HG02642 (cell line): Measurements from ENCODE around the gene ENDOG.
"Not testable (repeated sequence)": the region's sequence is repeated elsewhere in the genome, so short reads cannot be mapped to it uniquely, and the experiment has no call there.

Source experiments
- ATAC-seq: cut with Tn5 transposase; IDR thresholded peaks from one replicate; pipeline ENCODE4 v1.9.1; 2021; ENCODE audit warnings: mild to moderate bottlenecking; ENCODE audit not compliant: unreplicated experiment, poor library complexity

The ENDOG gene

DNA sequence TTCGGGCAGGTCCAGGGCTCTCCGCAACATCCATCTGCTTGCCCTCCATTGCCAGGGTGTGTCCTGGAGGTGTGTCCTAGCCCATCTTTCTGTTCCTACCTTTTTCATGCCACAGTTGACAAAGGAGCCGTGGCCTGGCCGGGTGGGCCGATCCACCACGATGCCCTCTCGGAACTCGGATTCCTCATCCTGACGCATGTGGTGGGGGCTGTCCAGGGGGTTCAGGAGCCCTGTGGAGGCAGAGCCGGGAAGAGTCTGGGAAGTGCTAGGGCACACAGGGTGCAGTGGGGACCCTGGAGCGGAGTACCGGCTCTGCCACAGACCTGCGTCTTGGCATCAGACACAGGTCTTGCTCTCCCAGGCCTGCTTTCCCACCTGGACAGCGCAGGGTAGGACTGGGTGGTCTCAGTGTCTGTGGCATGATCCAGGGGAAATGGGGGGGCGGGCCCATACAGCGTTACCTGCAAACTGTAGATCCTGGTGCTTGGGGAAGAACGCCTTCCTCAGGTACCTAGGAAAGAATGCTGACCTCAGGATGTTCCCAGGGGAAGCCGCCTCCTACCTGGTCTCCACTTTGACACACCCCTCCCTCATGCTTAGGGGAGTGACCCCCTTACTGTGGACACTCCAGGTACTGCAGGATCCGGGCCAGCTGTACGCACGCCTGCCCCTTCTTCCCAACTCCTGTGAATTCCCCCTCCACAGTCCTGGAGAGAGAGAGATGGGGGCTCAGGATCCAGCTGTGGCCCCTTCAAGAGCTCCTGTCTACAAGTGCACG lies 7.8 kb downstream of the ENDOG start:
- ATAC-seq, result no peak

DNA sequence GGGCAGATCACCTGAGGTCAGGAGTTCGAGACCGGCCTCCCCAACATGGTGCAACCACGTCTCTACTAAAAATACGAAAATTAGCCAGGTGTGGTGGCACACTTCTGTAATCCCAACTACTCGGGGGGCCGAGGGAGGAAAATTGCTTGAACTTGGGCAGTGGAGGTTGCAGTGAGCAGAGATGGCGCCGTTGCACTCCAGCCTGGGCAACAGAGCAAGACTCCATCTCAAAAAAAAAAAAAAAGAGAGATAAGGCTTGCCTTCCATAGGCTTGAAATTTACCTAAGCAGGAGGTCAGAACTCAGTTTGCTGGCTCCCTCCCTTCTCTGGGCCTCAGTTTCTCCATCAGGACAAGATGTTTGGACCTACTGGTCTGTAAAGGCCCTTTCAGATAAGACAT lies 10.0 kb downstream of the ENDOG start:
- ATAC-seq, result no peak

DNA sequence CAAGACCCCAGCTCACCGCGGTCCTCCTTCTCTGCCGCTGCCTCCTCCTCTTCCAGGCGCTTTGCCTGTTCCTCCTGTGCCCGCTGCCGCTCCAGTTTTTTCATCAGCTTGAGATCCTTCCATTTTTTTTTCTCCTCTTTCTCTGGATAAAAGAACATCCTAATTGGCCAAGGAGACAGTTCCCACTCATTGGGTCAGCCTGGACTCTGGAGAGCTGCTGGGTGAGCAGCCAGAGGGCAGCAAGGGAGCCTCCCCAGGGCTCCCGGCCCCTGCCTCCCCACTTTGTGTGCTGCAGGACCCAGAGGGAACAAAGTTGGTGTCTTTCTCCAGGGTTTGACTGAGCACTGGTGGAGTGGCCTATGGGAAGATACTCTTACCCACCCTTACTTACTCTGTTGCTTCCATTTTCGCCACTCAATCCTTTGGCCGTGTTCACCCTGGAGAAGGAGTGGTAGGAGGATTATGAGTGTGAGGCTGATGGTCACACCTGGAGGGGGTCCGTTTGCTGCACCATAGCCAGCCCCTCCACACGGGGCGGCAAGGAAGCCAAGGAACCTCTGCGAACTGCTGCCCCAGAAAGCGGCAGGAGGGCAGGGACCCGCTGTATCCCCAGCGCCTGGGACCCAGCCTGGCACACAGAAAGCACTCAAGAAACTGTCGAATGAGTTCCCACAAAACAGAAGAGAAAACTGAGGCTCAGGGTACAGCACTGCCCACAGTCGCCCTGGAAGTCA lies 10.6 kb downstream of the ENDOG start:
- peak; percentile 5 for ATAC-seq

DNA sequence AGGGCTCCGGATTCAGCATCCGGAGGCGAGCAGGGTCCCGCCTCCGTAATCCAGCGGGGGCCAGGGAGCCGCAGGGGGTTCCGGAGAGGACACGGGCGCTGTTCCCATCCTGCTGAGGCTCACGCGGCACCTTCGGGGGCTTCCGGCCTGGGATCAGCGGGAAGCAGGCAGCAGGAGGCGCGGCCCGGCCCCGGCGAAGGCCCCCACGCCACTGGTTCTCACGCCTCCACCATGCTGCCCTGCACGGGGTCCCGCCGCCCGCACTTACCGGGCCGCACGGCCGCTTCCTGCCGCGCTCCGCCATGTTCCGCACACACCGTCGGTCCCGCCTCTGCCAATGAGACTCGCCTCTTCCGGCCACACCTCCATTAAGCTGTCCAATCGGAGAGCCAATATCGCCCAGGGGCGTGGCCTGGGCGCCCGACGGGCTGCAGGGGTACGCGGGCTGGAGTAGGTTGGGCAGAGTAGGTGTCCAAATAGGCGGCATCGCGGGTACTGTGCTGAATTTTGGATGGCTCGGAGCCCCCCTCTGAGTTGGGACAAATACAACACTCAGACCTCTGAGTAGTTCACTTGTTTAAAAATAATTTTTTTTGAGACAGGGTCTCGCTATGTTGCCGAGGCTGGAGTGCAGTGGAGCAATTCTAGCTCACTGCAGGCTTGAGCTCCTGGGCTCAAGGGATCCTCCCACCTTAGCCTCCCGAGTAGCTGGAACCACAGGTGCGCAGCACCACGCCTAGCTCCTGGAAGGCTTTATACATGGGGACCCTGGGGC lies 11.4 kb downstream of the ENDOG start, which contains the start of gene SPOUT1:
Gene SPOUT1, minus strand, starts transcription at position 318 of the 775 bp plus-strand sequence. Its CDS starts 14 bp downstream, at position 304.
- ATAC-seq, result peak; percentile 97

GRCh38 chr9:128833696-128834095 lies 15.4 kb downstream of the ENDOG start:
- no peak for ATAC-seq

DNA sequence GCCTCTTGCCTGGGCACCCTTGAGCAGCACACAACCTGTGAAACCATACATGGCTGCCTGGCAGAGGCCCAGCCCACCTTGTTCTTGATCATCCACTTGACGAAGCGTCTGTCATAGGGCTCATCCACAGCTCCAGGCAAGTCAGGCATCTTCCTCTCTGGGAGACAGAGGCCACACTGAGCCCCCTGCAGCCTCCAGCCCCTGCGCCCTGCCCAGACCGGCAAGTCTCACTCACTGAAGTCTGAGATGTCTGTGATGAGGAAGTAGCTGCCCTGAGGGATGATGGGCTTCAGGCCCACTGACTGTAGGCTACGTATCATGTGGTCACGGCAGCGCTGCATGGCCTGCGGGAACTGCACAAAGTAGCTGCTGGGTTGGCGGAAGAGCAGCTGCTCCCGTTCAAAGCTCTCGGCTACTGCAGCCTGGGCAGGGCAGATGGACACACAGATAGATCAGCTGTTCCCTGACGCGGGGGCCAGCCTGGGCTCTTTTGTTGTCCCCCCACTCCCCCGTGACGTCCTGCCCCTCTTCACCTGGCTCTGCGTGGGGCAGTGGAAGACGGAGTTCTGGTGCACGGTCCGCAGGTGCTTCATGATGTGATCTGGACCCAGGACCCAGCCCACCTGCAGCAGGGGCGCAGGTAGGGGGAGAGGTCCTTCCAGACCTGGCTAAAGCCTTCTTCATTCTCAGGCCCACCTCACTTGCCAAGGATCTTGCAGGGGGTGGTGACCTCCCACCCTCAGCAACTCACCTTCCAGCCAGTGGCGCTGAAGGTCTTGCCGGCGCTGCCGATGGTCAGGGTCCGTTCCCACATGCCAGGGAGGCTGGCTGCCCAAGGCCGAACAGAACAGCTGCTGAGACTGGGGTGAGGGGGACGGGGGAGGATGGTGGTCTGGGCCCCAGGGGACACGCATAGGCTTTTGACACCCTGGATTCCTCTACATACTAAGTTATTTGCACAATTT lies 17.2 kb downstream of the ENDOG start:
- ATAC-seq, result no peak

DNA sequence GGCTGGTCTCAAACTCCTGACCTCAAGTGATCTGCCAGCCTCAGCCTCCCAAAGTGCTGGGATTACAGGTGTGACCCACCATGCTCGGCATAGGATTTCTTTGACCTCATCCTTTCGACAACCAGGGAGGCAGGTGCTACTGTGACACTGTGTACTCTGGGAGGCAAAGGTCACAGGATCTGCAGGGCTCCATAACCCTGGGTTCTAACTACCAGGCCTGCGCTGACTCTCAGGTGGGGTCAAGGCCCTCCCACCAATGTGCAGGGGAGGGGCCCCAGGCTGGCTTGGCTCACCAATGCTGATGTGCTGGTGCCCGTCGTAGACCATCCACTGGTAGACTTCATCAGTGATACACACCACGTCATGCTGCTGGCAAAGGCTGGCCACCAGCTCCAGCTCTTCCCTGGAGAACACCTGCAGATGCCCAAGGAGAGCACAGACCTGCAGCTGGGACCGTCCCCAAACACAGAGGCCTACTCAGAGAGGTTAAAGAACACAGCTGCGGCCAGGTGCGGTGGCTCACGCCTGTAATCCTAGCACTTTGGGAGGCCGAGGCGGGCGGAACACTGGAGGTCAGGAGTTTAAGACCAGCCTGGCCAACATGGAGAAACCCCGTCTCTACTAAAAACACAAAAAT lies 18.3 kb downstream of the ENDOG start:
- no peak for ATAC-seq

GRCh38 chr9:128838338-128838737 lies 20.0 kb downstream of the ENDOG start:
- no peak for ATAC-seq

DNA sequence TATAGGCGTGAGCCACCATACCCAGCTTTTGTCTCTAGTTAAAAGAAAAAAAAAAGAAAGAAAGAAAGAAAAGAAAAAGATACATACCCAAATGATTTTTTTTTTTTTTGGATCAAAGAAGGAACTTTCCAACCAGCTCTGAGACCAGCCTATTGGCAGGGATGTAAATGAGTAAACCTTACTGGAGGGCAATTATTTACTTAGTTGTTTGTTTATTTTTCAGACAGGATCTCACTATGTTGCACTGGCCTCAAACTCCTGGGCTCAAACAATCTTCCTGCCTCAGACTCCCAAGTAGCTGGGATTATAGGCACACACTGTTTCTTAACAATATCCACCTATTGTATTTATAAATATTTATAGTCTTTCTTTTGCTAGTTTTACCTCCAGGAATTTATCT lies 22.2 kb downstream of the ENDOG start:
- ATAC-seq, result no peak

DNA sequence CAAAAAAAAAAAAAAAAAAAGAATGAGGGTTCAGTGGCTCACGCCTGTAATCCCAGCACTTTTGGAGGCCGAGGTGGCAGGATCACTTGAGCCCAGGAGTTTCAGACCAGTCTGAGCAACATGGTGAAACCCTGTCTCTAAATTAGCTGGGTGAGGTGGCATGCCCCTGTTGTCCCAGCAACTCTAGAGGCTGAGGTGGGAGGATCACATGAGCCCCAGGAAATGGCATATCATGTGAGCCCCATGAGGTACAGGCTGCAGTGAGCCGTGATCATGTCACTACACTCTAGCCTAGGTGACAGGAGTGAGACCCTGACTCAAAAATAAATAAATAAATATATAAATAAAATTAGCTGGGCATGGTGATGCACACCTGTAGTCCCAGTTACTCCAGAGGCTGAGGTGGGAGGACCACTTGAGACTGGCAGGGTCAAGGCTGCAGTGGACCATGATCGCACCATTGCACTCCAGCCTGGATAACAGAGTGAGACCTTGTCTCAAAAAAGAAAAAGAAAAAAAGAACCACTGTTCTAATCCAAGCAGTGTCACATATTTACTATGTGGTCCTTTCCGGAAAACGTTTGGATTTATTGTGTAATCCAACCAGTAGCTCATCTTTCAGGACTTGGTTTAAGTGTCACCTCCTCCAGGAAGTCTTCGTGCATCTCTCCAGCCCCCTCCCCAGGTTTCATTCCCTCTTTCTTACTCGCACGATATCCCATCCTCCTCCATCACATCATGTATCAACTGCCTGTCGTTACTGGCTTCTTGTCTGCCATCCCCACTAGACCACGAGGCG lies 23.6 kb downstream of the ENDOG start:
- ATAC-seq, result no peak

DNA sequence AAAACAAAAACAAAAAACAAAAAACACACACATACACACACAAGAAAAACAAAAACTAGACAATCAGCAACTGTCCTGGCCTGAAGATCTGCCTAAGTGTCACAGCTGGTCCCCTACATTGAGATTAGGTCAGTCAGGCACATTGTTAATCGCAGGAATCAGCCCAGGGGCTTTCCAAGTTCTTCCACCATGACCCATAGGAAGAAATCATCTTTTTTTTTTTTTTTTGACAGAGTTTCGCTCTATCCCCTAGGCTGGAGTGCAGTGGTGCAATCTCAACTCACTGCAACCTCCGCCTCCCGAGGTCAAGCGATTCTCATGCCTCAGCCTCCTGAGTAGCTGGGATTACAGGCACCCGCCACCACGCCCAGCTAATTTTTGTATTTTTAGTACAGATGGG lies 24.9 kb downstream of the ENDOG start:
- not testable (repeated sequence) for ATAC-seq

DNA sequence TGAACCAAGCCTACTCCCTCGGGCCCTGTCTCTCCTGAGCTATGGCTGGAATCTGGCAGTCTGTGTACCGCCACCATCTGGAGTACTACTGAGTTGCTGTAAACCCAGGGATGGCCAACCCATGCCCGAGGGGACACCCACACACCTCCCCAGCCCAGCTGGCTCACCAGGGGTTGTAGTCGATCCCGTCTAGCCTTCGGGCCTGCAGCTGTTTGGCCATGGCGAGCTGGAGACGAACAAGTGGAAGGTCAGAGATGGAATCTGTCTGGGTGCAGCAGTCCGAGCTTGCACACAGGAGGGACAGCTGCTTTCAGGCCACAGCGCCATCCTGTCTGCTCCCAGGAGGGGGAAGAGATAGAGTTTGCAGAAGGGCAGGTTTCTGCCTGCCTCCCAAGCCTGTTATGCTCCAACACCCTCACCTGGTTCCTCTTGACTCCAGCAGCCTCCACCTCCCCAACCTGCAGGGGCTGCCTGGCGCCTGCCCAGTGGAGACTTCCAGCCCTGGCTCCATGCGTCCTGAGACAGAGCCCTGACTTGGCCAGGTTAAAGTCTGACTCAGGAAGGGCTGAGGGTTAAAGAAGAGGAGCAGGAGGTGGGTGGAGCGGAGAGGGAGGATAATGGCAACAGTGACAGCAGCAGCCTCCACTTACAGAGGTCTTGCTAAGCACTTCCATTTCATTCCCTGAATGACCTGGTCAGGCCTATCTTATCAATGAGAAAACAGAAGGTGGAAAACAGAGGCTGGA lies 27.1 kb downstream of the ENDOG start:
- no peak for ATAC-seq

- no peak for ATAC-seq
Measured at GRCh38 chr9:128846680-128847030, 28.4 kb downstream of the ENDOG start.

DNA sequence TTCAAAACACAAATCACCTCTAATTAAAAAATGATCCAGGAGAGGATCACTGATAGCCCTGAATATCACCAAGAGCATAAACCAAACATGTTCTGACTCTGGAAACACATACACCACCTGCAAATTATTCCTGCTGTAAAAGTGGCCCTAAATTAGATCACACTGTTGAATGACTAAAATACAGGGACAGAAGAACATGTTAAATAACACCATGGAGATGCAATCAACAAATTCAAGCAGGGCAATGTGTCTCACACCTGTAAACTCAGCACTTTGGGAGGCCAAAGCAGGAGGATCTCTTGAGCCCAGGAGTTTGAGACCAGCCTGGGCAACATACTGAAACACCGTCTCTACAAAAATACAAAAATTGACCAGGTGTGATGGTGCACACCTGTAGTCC lies 29.5 kb downstream of the ENDOG start:
- no peak for ATAC-seq

GRCh38 chr9:128851024-128851423 lies 32.7 kb downstream of the ENDOG start:
- ATAC-seq, result not testable (repeated sequence)

- not testable (repeated sequence) for ATAC-seq
Measured at GRCh38 chr9:128851779-128852600, 33.7 kb downstream of the ENDOG start.

DNA sequence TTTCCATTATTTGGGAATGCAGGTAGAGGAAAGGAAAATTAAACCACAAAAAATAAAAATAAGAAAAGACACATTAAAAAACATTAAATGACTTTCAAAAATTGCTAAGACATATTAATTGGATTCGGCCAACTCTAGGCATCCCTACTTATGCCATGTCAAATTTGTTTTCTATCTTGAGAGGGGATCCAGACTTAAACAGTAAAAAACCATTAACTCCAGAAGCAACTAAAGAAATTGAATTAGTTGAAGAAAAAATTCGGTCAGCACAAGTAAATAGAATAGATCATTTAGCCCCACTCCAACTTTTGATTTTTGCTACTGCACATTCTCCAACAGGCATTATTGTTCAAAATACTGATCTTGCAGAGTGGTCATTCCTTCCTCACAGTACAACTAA lies 34.3 kb downstream of the ENDOG start:
- ATAC-seq, result not testable (repeated sequence)
